Colonic mucosa (tissue), 4 donors: ENCODE results near the gene ATP8B4. TPM values are rescaled to one million over a fixed set of nuclear protein-coding genes. Genes with fewer than 3 reads are reported as not detected.

Experiments
- DNase-seq: peaks from one replicate; pipeline ENCODE4 v3.0.0-alpha.2; 2020
- H3K27ac ChIP-seq: fragments of 200-600 bp; one replicate; pipeline ENCODE4 v1.8.0; 2021
- H3K27me3 ChIP-seq: fragments of 200-600 bp; one replicate; pipeline ENCODE4 v1.8.0; 2021
- H3K36me3 ChIP-seq: fragments of 200-600 bp; one replicate; pipeline ENCODE4 v1.8.0; 2021
- H3K4me1 ChIP-seq: fragments of 200-600 bp; one replicate; pipeline ENCODE4 v1.8.0; 2021; ENCODE audit warnings: mild to moderate bottlenecking
- H3K4me3 ChIP-seq: fragments of 200-600 bp; one replicate; pipeline ENCODE4 v1.8.0; 2021
- H3K9ac ChIP-seq, 2 donors: one replicate each; pipeline ENCODE4 v1.7.0; 2013; ENCODE audit warnings: control low read depth in 2 of 2, low read depth in 2 of 2, low read length in 2 of 2
- H3K9me3 ChIP-seq: fragments of 200-600 bp; one replicate; pipeline ENCODE4 v1.8.0; 2021
- intact Hi-C: fragments of 100-400 bp; cut with DNase I; formaldehyde crosslinking; loops from one replicate; pipeline ENCODE4 v1.14.1; 2022
- total RNA-seq, 2 donors: library from RNA; stranded (reverse); fragmentation: NEBNext Ultra II Directional in 1 of 2; extraction: Animal tissue kit (Norgen Biotek cat#: 25700) in 1 of 2; gene quantifications; one replicate each; pipeline ENCODE4 v1.2.1, GENCODE V29; 2021
- TF ChIP-seq, protein P1 (sequence below): fragments of 200-600 bp; IDR thresholded peaks from one replicate; pipeline ENCODE4 v1.8.0; 2022; ENCODE audit warnings: antibody characterized with exemption, mild to moderate bottlenecking
- donor health status: healthy.
- donor health status: DM: no; HTN: no; CAD: no.
- donor health status: DM: no; HTN: no; CAD: no.

The ATP8B4 gene
- total RNA-seq, 2 donors from 2014 or later = 2.7 to 3.0 TPM

- no peak for DNase-seq
- H3K4me1 ChIP-seq = no peaks in the 10 kb centered on the region
- no peaks in the 10 kb centered on the region for H3K9me3 ChIP-seq
- no peak overlapping the region for H3K4me3 ChIP-seq
- H3K9ac ChIP-seq = no peak overlapping the region
- no peaks in the 10 kb centered on the region for H3K27me3 ChIP-seq
- H3K27ac ChIP-seq = peak overlapping the region; percentile 16
- intact Hi-C loops = no loop called here
- H3K36me3 ChIP-seq = no peaks in the 10 kb centered on the region
- TF ChIP-seq, protein P1, sequence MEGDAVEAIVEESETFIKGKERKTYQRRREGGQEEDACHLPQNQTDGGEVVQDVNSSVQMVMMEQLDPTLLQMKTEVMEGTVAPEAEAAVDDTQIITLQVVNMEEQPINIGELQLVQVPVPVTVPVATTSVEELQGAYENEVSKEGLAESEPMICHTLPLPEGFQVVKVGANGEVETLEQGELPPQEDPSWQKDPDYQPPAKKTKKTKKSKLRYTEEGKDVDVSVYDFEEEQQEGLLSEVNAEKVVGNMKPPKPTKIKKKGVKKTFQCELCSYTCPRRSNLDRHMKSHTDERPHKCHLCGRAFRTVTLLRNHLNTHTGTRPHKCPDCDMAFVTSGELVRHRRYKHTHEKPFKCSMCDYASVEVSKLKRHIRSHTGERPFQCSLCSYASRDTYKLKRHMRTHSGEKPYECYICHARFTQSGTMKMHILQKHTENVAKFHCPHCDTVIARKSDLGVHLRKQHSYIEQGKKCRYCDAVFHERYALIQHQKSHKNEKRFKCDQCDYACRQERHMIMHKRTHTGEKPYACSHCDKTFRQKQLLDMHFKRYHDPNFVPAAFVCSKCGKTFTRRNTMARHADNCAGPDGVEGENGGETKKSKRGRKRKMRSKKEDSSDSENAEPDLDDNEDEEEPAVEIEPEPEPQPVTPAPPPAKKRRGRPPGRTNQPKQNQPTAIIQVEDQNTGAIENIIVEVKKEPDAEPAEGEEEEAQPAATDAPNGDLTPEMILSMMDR = no peak
Measured at GRCh38 chr15:49901321-49901720, 217.7 kb downstream of the ATP8B4 start.

DNA sequence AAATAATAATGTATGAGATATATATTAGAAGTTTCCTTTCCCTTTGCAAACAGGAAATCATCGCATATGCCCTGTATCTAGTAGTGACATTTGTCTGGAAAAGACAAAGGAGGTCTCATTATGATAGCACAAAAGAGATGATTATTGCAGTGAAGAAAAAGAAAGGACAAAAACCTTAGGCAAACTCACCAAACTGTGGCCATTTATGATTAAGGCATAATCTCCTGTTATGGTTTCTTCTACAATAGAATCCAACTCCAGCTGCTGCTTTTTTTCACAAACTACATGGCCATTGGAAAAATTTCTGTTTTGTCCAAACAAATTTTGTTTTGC is 218.2 kb downstream of the ATP8B4 start:
- intact Hi-C loops = no loop called here
- Histone ChIP-seq H3K27me3 (no peaks in the 10 kb centered on the region), H3K4me3 (no peak overlapping the region), H3K9me3 (no peaks in the 10 kb centered on the region), H3K9ac (no peak overlapping the region), H3K36me3 (no peaks in the 10 kb centered on the region), H3K27ac (peak overlapping the region; percentile 16), H3K4me1 (no peaks in the 10 kb centered on the region)
- TF ChIP-seq, protein P1 = no peak
- DNase-seq = no peak

- no peak for DNase-seq
- TF ChIP-seq, protein P1 = no peak
- Histone ChIP-seq H3K27ac (peak overlapping the region; percentile 16), H3K4me3 (no peak overlapping the region), H3K4me1 (no peaks in the 10 kb centered on the region), H3K9me3 (no peaks in the 10 kb centered on the region), H3K27me3 (no peaks in the 10 kb centered on the region), H3K9ac (no peak overlapping the region), H3K36me3 (no peaks in the 10 kb centered on the region)
- intact Hi-C loops = no loop called here
Measured at GRCh38 chr15:49900006-49900902, 218.8 kb downstream of the ATP8B4 start.

- Histone ChIP-seq H3K9me3 (no peaks in the 10 kb centered on the region), H3K36me3 (no peaks in the 10 kb centered on the region), H3K4me3 (no peak overlapping the region), H3K9ac (no peak overlapping the region), H3K27ac (no peak overlapping the region), H3K27me3 (no peaks in the 10 kb centered on the region), H3K4me1 (no peaks in the 10 kb centered on the region)
- TF ChIP-seq, protein P1 = no peak
- intact Hi-C loops = no loop called here
- DNase-seq = no peak
Measured at GRCh38 chr15:49898575-49899283, 220.3 kb downstream of the ATP8B4 start.

- no peak overlapping the region for H3K4me3 ChIP-seq
- no peaks in the 10 kb centered on the region for H3K36me3 ChIP-seq
- no peaks in the 10 kb centered on the region for H3K4me1 ChIP-seq
- H3K27me3 ChIP-seq = no peaks in the 10 kb centered on the region
- TF ChIP-seq, protein P1 = no peak
- no peaks in the 10 kb centered on the region for H3K9me3 ChIP-seq
- no peak overlapping the region for H3K27ac ChIP-seq
- intact Hi-C loops = no loop called here
- no peak overlapping the region for H3K9ac ChIP-seq
- no peak for DNase-seq
Measured at GRCh38 chr15:49898097-49898496, 220.9 kb downstream of the ATP8B4 start.
